Left cardiac atrium (tissue), 4 donors: ENCODE measurements around the gene GCG. TPM values are rescaled to one million over a fixed set of nuclear protein-coding genes. Genes with fewer than 3 reads are reported as not detected.

Source experiments
- ATAC-seq, 2 donors: fragments of 200-7000 bp; cut with Tn5 transposase; one replicate each; pipeline ENCODE4 v1.9.1; 2020; ENCODE audit warnings: mild to moderate bottlenecking in 2 of 2, moderate library complexity in 2 of 2
- DNase-seq: peaks from one replicate; pipeline ENCODE4 v3.0.0-alpha.2; 2020
- intact Hi-C, 2 donors: fragments of 100-400 bp; cut with DNase I; formaldehyde crosslinking; loops; one replicate each; pipeline versions ENCODE4 v1.14.1 to v1.15.1; 2022 to 2023
- total RNA-seq, 2 donors: library from RNA; stranded (reverse); fragmentation: NEBNext Ultra II Directional; extraction: Animal tissue kit (Norgen Biotek cat#: 25700); gene quantifications; one replicate each; pipeline ENCODE4 v1.2.1, GENCODE V29; 2021
- donor health status: DM: no; HTN: yes; CAD: no.
- donor health status: DM: no; HTN: yes; CAD: no; lungs with severe emphysema.
- donor health status: DM: yes; HTN: yes; CAD: no.
- donor health status: Dilated cardiomyopathy.

GCG gene
- total RNA-seq, 2 donors from 2014 or later: not detected

DNA sequence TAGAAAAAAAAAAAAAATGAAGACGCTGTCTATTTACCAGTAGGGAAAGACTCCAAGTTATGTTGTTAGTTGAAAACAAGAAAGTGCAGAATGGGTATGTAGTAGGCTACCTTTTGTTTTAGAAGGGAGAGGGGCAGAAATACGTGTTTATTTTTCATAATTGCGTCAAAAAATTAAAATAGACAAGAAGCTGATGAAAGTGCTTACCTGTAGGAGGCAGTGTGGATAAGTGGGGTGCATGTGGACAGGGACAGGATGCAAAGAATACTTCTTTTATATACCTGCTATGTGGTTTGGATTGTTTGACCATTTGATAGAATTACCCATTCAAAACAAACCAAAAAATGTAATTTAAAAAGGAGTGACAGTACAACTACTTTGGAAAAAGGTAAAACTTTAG, 3.0 kb upstream of the GCG start:
- intact Hi-C loops: loop anchor here in 1 of 2 donors (10.0 kb wide), 1 partner anchor 140 kb away; no protein-coding TSS in a partner anchor
- ATAC-seq (no peak), DNase-seq (no peak)

DNA sequence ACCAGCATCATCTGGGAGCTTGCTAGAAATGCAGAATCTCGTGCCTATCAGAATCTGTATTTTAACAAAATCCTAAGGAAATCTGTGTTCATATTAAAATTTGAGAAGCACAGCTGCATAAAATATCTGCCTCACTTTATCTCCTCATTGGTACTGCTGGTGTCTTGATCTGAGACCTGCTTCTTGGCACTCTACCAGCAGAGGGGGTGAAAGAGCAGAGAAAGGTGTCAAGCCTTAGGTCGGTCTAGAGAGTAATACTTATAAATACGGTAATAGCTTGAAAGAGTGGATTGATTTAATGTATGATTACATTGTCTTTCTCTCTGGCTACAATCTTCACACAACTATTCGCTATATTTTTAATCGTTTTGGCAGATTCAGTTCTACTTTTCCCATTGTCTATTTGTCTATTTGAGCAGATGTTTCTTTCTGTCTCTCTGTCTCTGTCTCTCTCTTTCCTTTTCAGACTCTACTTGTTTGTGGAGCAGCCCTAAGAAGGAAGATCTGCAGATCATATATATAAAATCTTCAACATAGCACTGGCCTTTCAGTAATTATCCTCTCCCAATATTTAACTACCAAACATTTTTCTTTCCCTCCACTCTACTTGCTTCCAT, 1.7 kb upstream of the GCG start:
- DNase-seq: peak; percentile 22
- intact Hi-C loops: loop anchor here in 1 of 2 donors (10.0 kb wide), 1 partner anchor 141 kb away; no protein-coding TSS in a partner anchor
- no peak for ATAC-seq

DNA sequence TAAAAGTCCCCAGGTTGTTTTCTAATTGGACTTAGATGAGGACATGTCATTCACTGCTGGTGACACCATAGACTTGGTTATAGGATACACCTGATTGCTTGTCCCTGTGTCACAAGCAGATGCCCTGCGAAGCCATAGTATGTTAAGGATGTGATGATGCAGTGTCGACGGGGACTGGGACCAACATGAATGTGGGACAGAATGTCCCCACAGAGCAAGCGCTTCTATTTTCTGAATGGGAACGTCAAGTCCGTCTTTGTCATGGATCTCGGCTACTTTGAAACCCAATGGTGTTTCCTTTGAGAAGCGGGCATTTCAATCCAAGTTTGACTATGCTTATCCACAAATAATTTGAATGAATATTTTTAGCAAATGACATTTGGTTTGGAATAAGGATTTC, 2.1 kb downstream of the GCG start:
- intact Hi-C loops: loop anchor here in 1 of 2 donors (10.0 kb wide), 1 partner anchor 145 kb away; no protein-coding TSS in a partner anchor
- ATAC-seq: no peak
- DNase-seq: no peak

DNA sequence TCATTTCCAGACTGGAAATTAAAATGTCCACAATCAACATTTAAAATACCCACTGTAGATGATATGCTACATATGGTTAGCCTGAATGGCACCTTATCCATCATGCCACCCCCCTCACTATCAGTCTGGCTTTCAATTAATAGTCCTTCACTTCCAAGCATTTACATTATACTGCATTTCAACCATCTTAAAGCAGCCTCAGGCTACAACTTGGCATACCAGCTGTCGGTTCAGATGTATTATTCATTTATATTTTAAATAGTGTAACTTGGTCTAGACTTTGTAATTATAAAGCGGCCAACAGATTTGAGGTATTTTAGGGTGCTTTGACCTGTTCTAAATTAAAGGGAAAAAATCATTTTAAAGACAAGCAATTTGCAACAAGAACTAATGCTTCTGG, 2.6 kb downstream of the GCG start:
- ATAC-seq (no peak), DNase-seq (no peak)
- intact Hi-C loops: no loop called here

DNA sequence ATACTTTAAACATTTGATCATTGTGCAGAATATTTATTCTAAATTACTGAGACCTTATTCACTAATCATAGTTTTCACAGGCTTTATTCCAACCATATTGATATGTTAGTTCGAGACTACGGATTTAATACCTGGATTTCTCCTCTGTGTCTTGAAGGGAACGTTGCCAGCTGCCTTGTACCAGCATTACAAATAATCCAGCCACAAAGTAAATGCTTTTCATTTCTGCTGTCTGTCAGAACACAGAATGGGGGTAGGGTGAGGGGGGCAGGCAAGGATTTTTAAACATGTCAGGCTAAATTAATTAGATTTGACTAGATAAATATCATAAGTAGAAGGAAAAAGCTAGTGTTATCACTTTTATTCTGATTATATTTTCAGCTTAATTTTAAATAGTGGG, 3.1 kb downstream of the GCG start:
- intact Hi-C loops: no loop called here
- DNase-seq (no peak), ATAC-seq (no peak)

DNA sequence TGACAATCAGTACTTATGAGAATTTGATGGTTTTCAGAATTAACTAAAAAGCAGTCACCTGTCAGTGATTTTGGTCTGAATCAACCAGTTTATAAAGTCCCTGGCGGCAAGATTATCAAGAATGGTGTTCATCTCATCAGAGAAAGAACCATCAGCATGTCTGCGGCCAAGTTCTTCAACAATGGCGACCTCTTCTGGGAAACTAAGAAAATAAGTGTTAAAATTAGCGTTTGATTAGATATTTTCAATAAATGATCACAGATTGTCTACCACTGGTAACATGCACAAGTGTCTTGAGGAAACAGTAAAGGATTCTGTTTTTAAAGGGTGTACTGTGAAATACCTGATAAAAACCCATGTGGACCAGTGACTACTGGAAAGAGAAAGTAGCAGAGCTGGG, 8.1 kb downstream of the GCG start:
- no peak for ATAC-seq
- no peak for DNase-seq
- intact Hi-C loops: no loop called here

DNA sequence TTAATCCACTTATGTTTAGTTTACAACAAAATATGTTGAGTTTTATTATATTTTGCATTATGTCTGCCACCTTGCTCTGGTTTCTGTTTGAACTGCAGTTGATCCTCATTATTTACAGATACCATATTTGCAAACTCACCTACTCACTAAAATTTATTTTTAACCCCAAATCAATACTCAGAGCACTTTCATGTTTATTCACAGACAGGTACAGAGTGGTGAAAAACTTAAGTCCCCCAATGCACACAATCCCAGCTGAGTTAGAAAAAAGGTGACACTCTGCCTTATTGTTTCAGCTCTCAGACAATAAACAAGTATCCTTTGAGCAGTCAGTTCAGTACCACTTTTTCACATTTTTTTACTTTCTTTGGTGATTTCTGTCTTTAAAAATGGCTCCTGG, 13.7 kb downstream of the GCG start:
- intact Hi-C loops: no loop called here
- DNase-seq: no peak
- no peak for ATAC-seq

DNA sequence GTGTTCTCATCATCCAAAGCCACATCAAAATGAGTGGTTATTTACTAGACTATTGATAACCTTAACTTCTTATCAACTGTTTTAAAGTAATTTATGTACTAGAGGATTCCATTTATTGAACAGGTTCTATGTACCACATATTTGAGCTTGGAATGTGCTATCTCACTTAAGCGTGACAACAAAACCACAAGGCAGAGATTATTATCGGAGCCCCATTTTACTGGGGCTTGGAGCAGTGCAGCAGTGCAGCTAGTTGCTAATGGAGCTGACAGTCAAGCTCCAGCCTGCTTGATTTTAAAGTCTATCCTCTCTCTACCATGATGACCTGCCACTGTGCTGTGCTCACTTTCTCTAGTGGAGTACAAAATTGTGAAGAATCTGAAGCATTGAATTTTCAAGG, 24.6 kb downstream of the GCG start:
- no peak for DNase-seq
- intact Hi-C loops: loop anchor here in 1 of 2 donors (10.0 kb wide), 1 partner anchor 543 kb away; no protein-coding TSS in a partner anchor
- ATAC-seq: no peak

DNA sequence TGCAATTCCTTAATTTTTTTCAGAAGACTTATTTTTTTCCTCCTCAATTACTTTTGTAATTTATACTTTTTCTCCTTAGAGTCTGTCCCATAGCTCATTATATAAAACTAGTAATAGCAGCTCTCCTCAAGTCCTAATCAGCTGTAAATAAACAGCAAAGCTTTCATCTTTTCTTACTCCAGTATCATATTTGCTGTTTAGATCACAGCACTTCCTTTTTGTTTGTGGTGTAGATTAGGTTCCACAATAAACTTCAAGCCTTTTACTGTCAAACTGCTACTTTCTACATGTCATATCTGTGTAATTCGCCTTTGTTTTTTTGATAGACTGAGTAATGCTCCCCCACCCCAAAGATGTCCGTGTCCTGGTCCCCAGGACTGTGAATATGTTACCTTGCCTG, 25.5 kb downstream of the GCG start:
- intact Hi-C loops: loop anchor here in 1 of 2 donors (10.0 kb wide), 1 partner anchor 542 kb away; no protein-coding TSS in a partner anchor
- no peak for ATAC-seq
- DNase-seq: no peak

DNA sequence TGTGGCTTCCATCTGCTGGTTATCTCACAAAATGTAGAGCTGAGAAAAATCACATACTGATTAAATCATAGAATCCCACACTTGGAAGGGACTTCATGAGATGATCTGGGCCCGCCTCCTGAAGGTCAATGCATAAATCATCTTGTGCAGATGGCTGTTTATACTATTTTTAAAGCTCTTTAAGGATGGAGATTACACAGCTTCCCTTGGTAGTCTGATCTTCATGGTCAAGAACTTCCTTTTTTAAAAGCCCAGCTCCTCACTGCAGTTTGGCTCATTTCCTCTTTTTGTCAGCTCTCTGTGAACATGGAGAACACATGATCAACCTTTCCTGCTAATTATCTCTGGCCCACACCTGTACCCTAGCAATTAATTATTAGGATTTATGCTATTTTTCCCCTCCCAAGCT, 25.9 kb downstream of the GCG start:
- DNase-seq: no peak
- intact Hi-C loops: loop anchor here in 1 of 2 donors (10.0 kb wide), 1 partner anchor 541 kb away; no protein-coding TSS in a partner anchor
- ATAC-seq: no peak

DNA sequence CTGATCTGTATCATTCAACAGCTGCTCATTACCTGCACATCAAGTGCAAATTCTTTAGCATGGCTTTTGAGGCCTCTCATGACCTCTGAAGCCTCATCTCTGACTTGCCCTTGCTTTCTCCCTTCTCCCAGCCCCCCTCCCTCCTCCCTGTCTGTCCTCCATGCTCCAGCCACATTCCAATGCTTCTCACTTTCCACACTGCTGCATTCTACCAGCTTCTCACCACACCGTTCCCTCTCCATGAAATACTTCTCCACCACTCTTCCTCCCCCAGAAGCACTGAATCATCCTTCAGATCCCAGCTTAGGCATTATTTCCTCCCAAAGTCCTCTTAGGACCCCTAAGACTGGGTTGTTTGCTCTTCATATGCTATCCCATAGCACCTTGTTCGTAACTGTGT, 26.9 kb downstream of the GCG start:
- no peak for DNase-seq
- intact Hi-C loops: loop anchor here in 1 of 2 donors (10.0 kb wide), 1 partner anchor 540 kb away; no protein-coding TSS in a partner anchor
- ATAC-seq: no peak

DNA sequence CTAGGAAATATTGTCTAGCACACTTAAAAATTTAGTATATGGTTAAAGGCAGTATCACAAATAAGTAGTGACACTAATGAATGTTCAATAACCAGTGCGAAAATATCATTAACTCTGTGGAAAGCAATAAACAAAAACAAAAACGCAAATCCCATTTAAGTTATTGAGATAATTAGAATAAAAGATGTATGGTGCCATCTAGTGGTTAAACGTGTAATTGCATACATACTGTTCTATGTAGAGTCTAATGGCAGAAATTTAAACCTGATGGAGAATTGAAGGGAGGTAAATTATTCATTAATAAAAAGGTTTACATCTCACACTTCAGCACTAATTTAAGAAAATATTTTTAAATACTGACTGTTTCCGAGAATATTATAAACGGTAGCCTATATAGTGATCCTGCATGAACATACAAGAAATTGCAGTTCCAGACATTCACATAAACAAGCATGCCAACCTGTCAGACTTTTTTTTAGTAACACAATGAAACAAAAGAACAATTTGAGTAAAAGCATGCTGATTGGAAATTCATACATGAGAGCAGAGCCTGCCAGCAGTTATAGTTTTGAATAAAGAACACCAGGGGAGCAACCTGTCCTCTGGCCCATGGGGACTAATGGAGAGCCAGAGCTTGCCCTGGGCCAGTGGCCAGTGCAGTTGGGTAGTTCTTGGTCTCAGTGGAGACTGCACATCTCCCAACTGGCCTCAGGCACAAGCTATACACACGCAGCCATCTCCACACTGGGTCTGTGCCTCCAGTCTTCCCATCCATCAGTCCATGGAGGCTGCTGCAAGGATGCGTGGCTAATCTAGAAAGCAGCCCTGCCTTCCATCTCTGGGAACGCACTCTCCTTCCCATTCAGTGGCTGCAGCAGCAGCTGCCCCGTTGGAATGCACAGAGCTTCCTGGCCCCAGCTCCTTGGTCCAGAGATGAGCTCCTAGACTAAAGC, 28.0 kb downstream of the GCG start:
- intact Hi-C loops: loop anchor here (1.0 to 10.0 kb wide), 3 partner anchors 117 to 539 kb away; no protein-coding TSS in a partner anchor
- DNase-seq (no peak), ATAC-seq (peak in 1 of 2 donors; percentile 42)

DNA sequence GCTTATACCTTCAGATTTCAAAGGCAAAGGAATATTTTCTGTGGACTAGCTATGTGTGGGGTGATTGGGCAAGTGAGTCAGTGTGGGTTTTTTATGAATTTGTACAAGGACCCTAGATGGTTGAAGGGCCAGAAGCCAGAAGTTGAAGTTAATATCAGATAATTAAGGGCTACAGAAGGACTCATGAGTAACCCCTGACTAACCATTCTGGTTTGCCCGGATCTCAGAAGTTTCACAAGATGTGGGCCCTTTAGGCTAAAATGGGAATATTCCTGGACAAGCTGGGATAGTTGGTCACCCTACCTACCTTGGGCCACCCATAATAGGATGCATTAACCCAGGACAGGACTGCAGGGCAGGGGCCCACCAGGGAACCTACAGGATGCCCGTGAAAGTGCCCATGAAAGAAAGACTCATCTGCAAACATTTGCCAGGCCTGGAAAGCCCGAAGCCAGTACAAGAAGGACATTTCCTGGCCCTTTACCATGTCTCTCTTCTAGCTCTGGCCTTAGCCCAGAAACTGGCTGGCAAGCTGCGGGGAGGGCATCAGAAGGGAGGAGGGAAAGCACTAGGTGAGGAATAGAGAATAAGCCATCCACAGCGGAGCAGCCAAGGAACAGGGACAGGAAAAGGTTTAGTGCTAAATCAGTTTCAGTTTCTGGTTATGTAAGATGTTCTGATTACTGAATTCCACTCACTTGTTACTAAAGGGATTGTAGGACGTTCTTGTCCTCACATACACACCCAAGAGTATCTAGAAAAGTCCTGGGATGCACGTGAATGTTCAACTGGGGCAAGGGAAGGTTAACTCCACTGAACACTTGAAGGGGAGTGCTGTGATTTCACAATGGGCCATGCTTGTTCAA, 33.6 kb downstream of the GCG start:
- intact Hi-C loops: no loop called here
- ATAC-seq: peak; percentile 56 to 72
- DNase-seq: no peak

DNA sequence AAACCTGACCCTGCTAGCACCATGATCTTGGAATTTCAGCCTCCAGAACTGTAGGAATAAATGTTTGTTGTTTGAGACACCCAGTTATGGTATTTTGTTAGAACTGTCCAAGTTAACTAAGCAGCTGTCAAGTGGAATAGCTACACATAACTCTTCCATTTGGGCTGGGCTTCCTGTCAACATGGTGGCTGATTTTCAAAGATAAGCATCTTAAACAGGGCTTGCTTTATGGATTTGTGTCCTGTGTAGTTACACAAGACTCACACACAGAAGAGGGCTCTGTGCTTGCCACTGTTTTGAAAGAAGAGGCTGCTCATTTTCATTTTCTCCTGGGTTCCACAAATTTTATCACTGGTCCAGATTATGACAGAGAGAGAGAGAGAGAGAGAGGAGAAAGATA, 35.7 kb downstream of the GCG start:
- intact Hi-C loops: no loop called here
- ATAC-seq: no peak
- no peak for DNase-seq

DNA sequence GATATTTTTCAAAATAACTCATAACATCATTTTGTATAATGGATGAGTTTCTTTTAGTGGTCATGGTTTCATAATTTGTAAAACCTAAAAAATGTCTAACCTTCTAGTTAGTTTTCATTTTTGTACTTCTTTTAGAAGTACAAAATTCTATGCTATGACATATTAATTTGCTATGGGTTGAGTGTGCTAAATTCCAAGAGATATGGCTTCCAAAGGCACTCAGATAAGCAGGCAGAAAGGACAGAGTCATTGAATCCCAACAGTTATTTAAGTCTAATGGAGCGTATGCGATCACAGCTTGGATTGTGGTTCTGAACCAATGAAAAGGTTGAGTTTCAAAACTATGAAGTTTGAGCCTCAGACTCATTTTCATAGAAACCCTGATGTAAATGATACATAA, 37.0 kb downstream of the GCG start:
- DNase-seq: no peak
- no peak for ATAC-seq
- intact Hi-C loops: no loop called here

DNA sequence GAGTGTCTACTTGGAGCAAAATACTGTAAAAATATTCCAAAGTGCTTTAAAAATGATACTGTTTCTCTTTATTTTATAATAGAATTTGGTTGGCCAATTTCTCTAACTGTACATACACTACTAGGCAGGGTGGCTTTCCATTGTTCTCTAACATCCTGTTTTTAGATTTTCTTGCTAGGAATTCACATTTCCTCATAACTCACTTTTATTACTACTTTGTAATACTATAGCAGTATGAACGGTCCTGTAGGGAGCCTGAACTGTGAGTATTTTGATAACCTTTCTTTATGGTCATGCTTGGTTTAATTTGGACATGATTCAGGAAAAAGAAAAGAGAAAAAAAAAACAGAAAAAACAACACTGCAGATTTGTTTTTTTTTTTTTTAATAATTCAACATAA, 37.8 kb downstream of the GCG start:
- ATAC-seq (peak in 1 of 2 donors; percentile 18), DNase-seq (no peak)
- intact Hi-C loops: no loop called here

DNA sequence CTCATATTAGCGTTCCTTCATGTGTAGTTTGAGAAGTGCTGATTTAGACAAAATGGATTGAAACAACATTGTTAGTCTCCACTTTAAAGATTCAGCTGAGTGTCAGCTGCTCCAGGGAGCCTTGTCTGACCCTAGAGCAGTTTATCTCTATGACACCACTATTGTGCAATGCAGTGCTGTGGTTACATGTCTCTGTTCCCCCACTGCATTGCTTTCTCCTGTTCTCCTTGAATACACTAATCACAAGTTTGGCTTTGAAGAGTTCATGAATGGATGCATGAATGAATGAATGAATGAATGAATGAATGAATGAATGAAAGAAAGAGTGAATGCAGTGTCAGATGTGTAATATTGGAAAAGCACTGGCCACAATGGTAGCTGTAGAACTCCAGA, 38.3 kb downstream of the GCG start:
- DNase-seq (peak; percentile 25), ATAC-seq (peak; percentile 80 to 93)
- intact Hi-C loops: no loop called here

DNA sequence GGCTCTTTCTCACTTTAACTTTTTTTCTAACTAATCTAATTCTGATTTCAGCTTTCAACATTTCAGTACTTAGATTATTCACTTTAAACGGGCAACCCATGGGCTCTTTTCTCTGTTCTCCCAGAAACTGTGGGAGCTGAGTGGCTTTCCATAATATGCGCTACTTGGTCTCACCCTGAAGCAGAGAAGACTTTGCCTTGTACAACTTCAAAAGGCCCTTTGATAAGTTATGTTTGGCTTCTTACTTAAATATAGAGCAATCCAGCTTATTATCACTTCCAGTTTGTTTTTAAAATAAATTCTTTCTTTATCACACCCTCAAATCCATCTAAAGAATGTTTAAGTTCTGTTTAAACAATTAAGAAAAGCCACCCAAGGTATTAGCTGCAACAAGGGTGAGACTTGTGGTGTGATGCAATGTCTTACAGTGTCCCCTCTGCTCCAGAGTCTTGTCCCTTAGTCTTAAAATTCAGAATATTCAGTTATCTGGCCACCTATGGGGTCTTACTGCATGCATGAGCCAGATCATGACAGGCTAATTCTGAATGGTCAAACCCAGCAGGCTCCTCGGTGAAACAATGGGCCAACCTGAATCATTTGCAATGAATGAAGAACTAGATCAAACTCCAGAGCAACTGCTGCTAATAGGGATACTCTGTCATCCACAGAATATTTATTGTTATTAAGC, 38.8 kb downstream of the GCG start:
- peak in 1 of 2 donors; percentile 8 for ATAC-seq
- intact Hi-C loops: no loop called here
- no peak for DNase-seq
